Chondrocyte (in vitro differentiated cells): Measurements from ENCODE around the gene ANKRD39. TPM values are rescaled to one million over a fixed set of nuclear protein-coding genes. Genes with fewer than 3 reads are reported as not detected.
A peak's percentile ranks its signal among the peaks of the same experiment; 100 is the strongest.

Experiments used
- DNase-seq: peaks from one replicate; pipeline ENCODE4 v3.0.0; 2021; ENCODE audit warnings: mixed read lengths, low spot score
- H3K27ac Mint-ChIP-seq: one replicate; pipeline ENCODE4 v1.8.0; 2021; ENCODE audit warnings: mild to moderate bottlenecking, moderate library complexity, mixed read lengths; ENCODE audit not compliant: unreplicated experiment
- H3K27me3 Mint-ChIP-seq: 2 replicates; pipeline ENCODE4 v1.8.0; 2021; ENCODE audit warnings: low read depth, mixed read lengths
- H3K36me3 Mint-ChIP-seq: 2 replicates; pipeline ENCODE4 v1.8.0; 2021; ENCODE audit warnings: low read depth, mixed read lengths
- H3K4me1 Mint-ChIP-seq: 2 replicates; pipeline ENCODE4 v1.8.0; 2021; ENCODE audit warnings: low read depth, mild to moderate bottlenecking, mixed read lengths
- H3K4me3 Mint-ChIP-seq: one replicate; pipeline ENCODE4 v1.8.0; 2021; ENCODE audit warnings: mild to moderate bottlenecking, moderate library complexity, mixed read lengths; ENCODE audit not compliant: unreplicated experiment
- H3K9me3 Mint-ChIP-seq: 2 replicates; pipeline ENCODE4 v1.8.0; 2021; ENCODE audit warnings: low read depth, mixed read lengths
- CTCF ChIP-seq: fragments of 200-600 bp; sonication (generic); IDR thresholded peaks from 2 replicates; pipeline ENCODE4 v1.5.0; 2021; ENCODE audit warnings: antibody characterized with exemption, mild to moderate bottlenecking, moderate library complexity
- total RNA-seq: library from RNA; stranded (reverse); gene quantifications from 3 replicates; pipeline ENCODE4 v1.2.1, GENCODE V29; 2021

Gene ANKRD39
- total RNA-seq, 1 donor from 2014 or later: 7.9 TPM

- Mint-ChIP-seq H3K4me3 (peak within 1 kb of the TSS; percentile 74), H3K4me1 (peaks cover 26% of the 10 kb centered on the region), H3K27me3 (no peaks in the 10 kb centered on the region), H3K9me3 (no peaks in the 10 kb centered on the region), H3K27ac (peak within 1 kb of the TSS; percentile 87), H3K36me3 (no peaks in the 10 kb centered on the region)
- peak; percentile 99 for DNase-seq
- peak; percentile 83 for TF ChIP-seq CTCF
Observed at GRCh38 chr2:96816127-96816835, 41.5 kb downstream of the ANKRD39 start, which contains the start of gene CNNM3. Gene CNNM3 (plus strand): TSS chr2:96816268. CDS start chr2:96816278, 10 bp downstream.

GRCh38 chr2:96815326-96816126 is 42.3 kb downstream of the ANKRD39 start:
- Mint-ChIP-seq H3K27ac (peak overlapping the region; percentile 87), H3K4me3 (peak overlapping the region; percentile 74), H3K27me3 (no peaks in the 10 kb centered on the region), H3K9me3 (no peaks in the 10 kb centered on the region), H3K4me1 (peaks cover 26% of the 10 kb centered on the region), H3K36me3 (no peaks in the 10 kb centered on the region)
- no peak for DNase-seq
- TF ChIP-seq CTCF: no peak

- Mint-ChIP-seq H3K27ac (no peak overlapping the region), H3K36me3 (peaks cover 4% of the 10 kb centered on the region), H3K9me3 (no peaks in the 10 kb centered on the region), H3K27me3 (no peaks in the 10 kb centered on the region), H3K4me1 (peaks cover 26% of the 10 kb centered on the region), H3K4me3 (no peak overlapping the region)
- DNase-seq: no peak
- TF ChIP-seq CTCF: no peak
Observed at GRCh38 chr2:96813656-96814055, 44.2 kb downstream of the ANKRD39 start.

GRCh38 chr2:96811917-96812316 is 45.9 kb downstream of the ANKRD39 start:
- H3K36me3 Mint-ChIP-seq: peaks cover 5% of the 10 kb centered on the region
- H3K27me3 Mint-ChIP-seq: no peaks in the 10 kb centered on the region
- no peak for DNase-seq
- H3K4me1 Mint-ChIP-seq: peaks cover 12% of the 10 kb centered on the region
- H3K4me3 Mint-ChIP-seq: no peak overlapping the region
- no peak overlapping the region for H3K27ac Mint-ChIP-seq
- TF ChIP-seq CTCF: no peak
- no peaks in the 10 kb centered on the region for H3K9me3 Mint-ChIP-seq

- no peak for DNase-seq
- no peaks in the 10 kb centered on the region for H3K9me3 Mint-ChIP-seq
- no peaks in the 10 kb centered on the region for H3K27me3 Mint-ChIP-seq
- no peak overlapping the region for H3K27ac Mint-ChIP-seq
- no peak overlapping the region for H3K4me3 Mint-ChIP-seq
- H3K4me1 Mint-ChIP-seq: peaks cover 12% of the 10 kb centered on the region
- no peak for TF ChIP-seq CTCF
- H3K36me3 Mint-ChIP-seq: peaks cover 5% of the 10 kb centered on the region
Observed at GRCh38 chr2:96810783-96811192, 47.0 kb downstream of the ANKRD39 start.
